MM.1S (cell line): Measurements from ENCODE around the gene GXYLT1.

Experiments used
- DNase-seq: peaks from one replicate; pipeline ENCODE4 v3.0.0-alpha.2; 2015
- H2AFZ ChIP-seq: fragments of 300-600 bp; sonication (generic); 2 replicates; pipeline ENCODE4 v1.6.0; 2016; ENCODE audit warnings: antibody characterized with exemption, low read length
- H3F3A ChIP-seq: fragments of 300-600 bp; sonication (generic); 2 replicates; pipeline ENCODE4 v1.6.1; 2016; ENCODE audit warnings: mild to moderate bottlenecking, antibody characterized with exemption, low read length, moderate library complexity, mixed read lengths; ENCODE audit not compliant: insufficient read depth
- H3K27ac ChIP-seq: fragments of 300-600 bp; sonication (generic); 2 replicates; pipeline ENCODE4 v1.5.1; 2016; ENCODE audit warnings: mild to moderate bottlenecking, low read length
- H3K27me3 ChIP-seq: fragments of 300-600 bp; sonication (generic); replicated peaks from 2 replicates; pipeline ENCODE4 v1.6.0; 2016; ENCODE audit warnings: low read length; ENCODE audit not compliant: insufficient read depth
- H3K36me3 ChIP-seq: fragments of 300-600 bp; sonication (generic); replicated peaks from 2 replicates; pipeline ENCODE4 v1.6.1; 2016; ENCODE audit warnings: mild to moderate bottlenecking, low read length, mixed read lengths; ENCODE audit not compliant: insufficient read depth
- H3K4me1 ChIP-seq: fragments of 300-600 bp; sonication (generic); 2 replicates; pipeline ENCODE4 v1.6.1; 2016; ENCODE audit warnings: low read length, mixed read lengths
- H3K4me2 ChIP-seq: fragments of 300-600 bp; sonication (generic); 2 replicates; pipeline ENCODE4 v1.6.0; 2016; ENCODE audit warnings: low read depth, low read length
- H3K4me3 ChIP-seq: fragments of 300-600 bp; sonication (generic); 2 replicates; pipeline ENCODE4 v1.5.1; 2016; ENCODE audit warnings: low read length, mixed read lengths
- H3K79me2 ChIP-seq: fragments of 300-600 bp; sonication (generic); 2 replicates; pipeline ENCODE4 v1.6.1; 2016; ENCODE audit warnings: mixed run types, low read length, mixed read lengths
- H3K9ac ChIP-seq: fragments of 300-600 bp; sonication (generic); 2 replicates; pipeline ENCODE4 v1.6.1; 2016; ENCODE audit warnings: low read length, mixed read lengths
- H3K9me2 ChIP-seq: fragments of 300-600 bp; sonication (generic); replicated peaks from 2 replicates; pipeline ENCODE4 v1.6.1; 2016; ENCODE audit warnings: mild to moderate bottlenecking, low read length, mixed read lengths; ENCODE audit not compliant: insufficient read depth
- H3K9me3 ChIP-seq: fragments of 300-600 bp; sonication (generic); replicated peaks from 2 replicates; pipeline ENCODE4 v1.6.1; 2016; ENCODE audit warnings: mild to moderate bottlenecking, low read length, mixed read lengths; ENCODE audit not compliant: insufficient read depth
- H4K20me1 ChIP-seq: fragments of 300-600 bp; sonication (generic); 2 replicates; pipeline ENCODE4 v1.6.1; 2016; ENCODE audit warnings: mild to moderate bottlenecking, low read length, moderate library complexity, mixed read lengths; ENCODE audit not compliant: insufficient read depth
- EZH2 ChIP-seq: fragments of 300-600 bp; sonication (generic); optimal IDR thresholded peaks from 2 replicates; pipeline ENCODE3; 2017; ENCODE audit warnings: low read depth, mild to moderate bottlenecking, antibody characterized with exemption, low read length, mixed read lengths
- EZH2phosphoT487 ChIP-seq: fragments of 300-600 bp; sonication (generic); IDR thresholded peaks from 2 replicates; pipeline ENCODE4 v1.6.1; 2018; ENCODE audit warnings: antibody characterized with exemption, low read length
- TF ChIP-seq, protein P1 (sequence below): fragments of 300-600 bp; sonication (generic); IDR thresholded peaks from 2 replicates; pipeline ENCODE4 v1.5.1; 2016; ENCODE audit warnings: antibody characterized with exemption, low read length, mixed read lengths

GXYLT1 gene

DNA sequence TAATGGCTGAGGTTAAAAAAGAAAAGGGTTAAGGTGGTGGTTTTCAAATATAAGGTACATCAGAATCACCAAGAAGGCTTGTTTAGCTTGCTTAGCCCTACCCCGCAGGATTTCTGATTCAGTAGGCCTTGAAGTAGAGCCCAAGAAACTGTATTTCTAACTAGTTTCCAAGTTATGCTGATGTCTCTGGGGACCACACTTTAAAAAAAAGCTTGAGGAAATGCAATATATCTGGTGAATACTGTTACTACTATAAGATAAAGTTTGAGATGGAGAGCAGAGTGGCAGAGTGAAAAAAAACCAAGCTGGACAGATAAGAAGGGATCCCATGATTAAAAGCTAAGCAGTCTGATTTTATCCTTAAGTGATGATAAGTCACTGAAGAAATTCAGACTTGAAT is 18.3 kb upstream of the GXYLT1 start:
- no peaks in the 10 kb centered on the region for H3F3A ChIP-seq
- no peaks in the 10 kb centered on the region for H3K9me3 ChIP-seq
- H3K27me3 ChIP-seq: no peaks in the 10 kb centered on the region
- H3K79me2 ChIP-seq: 0 out of 2 replicates have a peak, but pooled peaks cover 3% of the 10 kb centered on the region
- DNase-seq: no peak
- H3K4me2 ChIP-seq: no peak overlapping the region
- TF ChIP-seq EZH2 (no peak), EZH2phosphoT487 (no peak)
- TF ChIP-seq, protein P1, sequence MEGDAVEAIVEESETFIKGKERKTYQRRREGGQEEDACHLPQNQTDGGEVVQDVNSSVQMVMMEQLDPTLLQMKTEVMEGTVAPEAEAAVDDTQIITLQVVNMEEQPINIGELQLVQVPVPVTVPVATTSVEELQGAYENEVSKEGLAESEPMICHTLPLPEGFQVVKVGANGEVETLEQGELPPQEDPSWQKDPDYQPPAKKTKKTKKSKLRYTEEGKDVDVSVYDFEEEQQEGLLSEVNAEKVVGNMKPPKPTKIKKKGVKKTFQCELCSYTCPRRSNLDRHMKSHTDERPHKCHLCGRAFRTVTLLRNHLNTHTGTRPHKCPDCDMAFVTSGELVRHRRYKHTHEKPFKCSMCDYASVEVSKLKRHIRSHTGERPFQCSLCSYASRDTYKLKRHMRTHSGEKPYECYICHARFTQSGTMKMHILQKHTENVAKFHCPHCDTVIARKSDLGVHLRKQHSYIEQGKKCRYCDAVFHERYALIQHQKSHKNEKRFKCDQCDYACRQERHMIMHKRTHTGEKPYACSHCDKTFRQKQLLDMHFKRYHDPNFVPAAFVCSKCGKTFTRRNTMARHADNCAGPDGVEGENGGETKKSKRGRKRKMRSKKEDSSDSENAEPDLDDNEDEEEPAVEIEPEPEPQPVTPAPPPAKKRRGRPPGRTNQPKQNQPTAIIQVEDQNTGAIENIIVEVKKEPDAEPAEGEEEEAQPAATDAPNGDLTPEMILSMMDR: no peak
- H3K9me2 ChIP-seq: no peaks in the 10 kb centered on the region
- H3K27ac ChIP-seq: no peak overlapping the region
- no peak overlapping the region for H2AFZ ChIP-seq
- H3K36me3 ChIP-seq: no peaks in the 10 kb centered on the region; the same call in 1 of the 2 replicates
- H3K4me3 ChIP-seq: no peak overlapping the region
- no peaks in the 10 kb centered on the region for H3K4me1 ChIP-seq
- H3K9ac ChIP-seq: no peak overlapping the region
- no peaks in the 10 kb centered on the region for H4K20me1 ChIP-seq

DNA sequence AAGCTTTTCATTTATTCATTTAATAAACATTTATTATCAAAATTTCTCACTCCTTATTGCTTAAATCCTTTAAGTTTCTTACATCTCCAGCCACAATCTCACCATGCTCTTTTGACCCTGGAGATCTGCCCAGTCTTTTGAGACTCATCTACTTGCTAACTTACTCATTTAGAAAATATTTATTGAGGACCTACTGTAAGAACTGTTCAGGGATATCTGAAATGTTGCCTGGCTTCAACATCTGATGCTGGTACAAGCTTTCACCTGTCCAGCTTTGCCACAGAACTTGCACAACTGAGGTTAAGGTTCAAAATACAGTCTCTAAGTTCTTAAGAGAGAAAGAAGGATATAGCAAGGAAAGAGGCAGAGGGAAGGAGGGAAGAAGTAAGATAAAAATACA is 17.5 kb upstream of the GXYLT1 start:
- Histone ChIP-seq H3K4me2 (no peak overlapping the region), H3F3A (no peaks in the 10 kb centered on the region), H3K79me2 (0 out of 2 replicates have a peak, but pooled peaks cover 3% of the 10 kb centered on the region)

DNA sequence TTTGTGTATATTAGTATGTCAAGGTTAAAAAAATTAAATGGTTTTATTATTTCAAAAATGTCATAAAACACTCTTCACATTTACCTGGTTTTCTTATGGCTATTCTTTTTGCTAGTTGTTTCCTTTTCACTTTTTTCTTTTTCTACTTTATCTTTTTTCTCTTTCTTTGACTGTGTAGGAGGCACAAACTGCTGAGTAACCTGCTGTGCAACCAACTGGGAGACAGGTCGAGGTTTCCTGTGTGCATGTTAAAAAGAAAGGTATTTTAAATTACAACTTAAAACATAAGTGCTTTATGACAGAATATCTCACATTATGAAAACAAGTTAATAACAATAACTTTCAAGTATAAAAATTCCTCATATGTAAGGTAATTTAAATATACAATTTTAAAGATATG is 16.9 kb upstream of the GXYLT1 start:
- DNase-seq: no peak
- no peaks in the 10 kb centered on the region for H3K4me1 ChIP-seq
- no peaks in the 10 kb centered on the region for H3F3A ChIP-seq
- no peak overlapping the region for H3K27ac ChIP-seq
- no peak overlapping the region for H3K4me2 ChIP-seq
- 0 out of 2 replicates have a peak, but pooled peaks cover 2% of the 10 kb centered on the region for H3K79me2 ChIP-seq
- no peaks in the 10 kb centered on the region; the same call in 1 of the 2 replicates for H3K36me3 ChIP-seq
- H4K20me1 ChIP-seq: no peaks in the 10 kb centered on the region
- H2AFZ ChIP-seq: no peak overlapping the region
- no peaks in the 10 kb centered on the region for H3K9me2 ChIP-seq
- H3K27me3 ChIP-seq: no peaks in the 10 kb centered on the region
- H3K9me3 ChIP-seq: no peaks in the 10 kb centered on the region
- H3K4me3 ChIP-seq: no peak overlapping the region
- H3K9ac ChIP-seq: no peak overlapping the region
- TF ChIP-seq, protein P1: no peak
- TF ChIP-seq EZH2 (no peak), EZH2phosphoT487 (no peak)

More for the DNA sequence above, 17.5 kb upstream of the GXYLT1 start:
- no peaks in the 10 kb centered on the region for H3K4me1 ChIP-seq
- TF ChIP-seq EZH2: no peak
- no peak for TF ChIP-seq EZH2phosphoT487
- TF ChIP-seq, protein P1: no peak
- H3K9me3 ChIP-seq: no peaks in the 10 kb centered on the region
- no peak overlapping the region for H3K4me3 ChIP-seq
- H3K9ac ChIP-seq: no peak overlapping the region
- no peak overlapping the region for H2AFZ ChIP-seq
- H3K9me2 ChIP-seq: no peaks in the 10 kb centered on the region
- H4K20me1 ChIP-seq: no peaks in the 10 kb centered on the region
- DNase-seq: no peak
- no peaks in the 10 kb centered on the region for H3K27me3 ChIP-seq
- no peaks in the 10 kb centered on the region; the same call in 1 of the 2 replicates for H3K36me3 ChIP-seq
- no peak overlapping the region for H3K27ac ChIP-seq
